Sigmoid colon (tissue), 7 donors: ENCODE measurements around the gene BBS4. TPM values are rescaled to one million over a fixed set of nuclear protein-coding genes. Genes with fewer than 3 reads are reported as not detected.
"Not testable (repeated sequence)": the region's sequence is repeated elsewhere in the genome, so short reads cannot be mapped to it uniquely, and the experiment has no call there.

Experiments
- DNase-seq: peaks from one replicate; pipeline ENCODE4 v3.0.0-alpha.2; 2019
- H3K27ac ChIP-seq, 4 donors: fragments of 200-600 bp; sonication (generic); one replicate each; pipeline ENCODE4 v1.5.1; 2016 to 2019; ENCODE audit warnings: mild to moderate bottlenecking in 1 of 4
- H3K27me3 ChIP-seq, 3 donors: fragments of 200-600 bp; sonication (generic); one replicate each; pipeline ENCODE4 v1.5.1; 2019; ENCODE audit warnings: mild to moderate bottlenecking in 1 of 3
- H3K36me3 ChIP-seq, 4 donors: fragments of 200-600 bp; sonication (generic); one replicate each; pipeline ENCODE4 v1.5.1; 2016 to 2019
- H3K4me1 ChIP-seq, 4 donors: fragments of 200-600 bp; sonication (generic); one replicate each; pipeline ENCODE4 v1.5.1; 2017 to 2019
- H3K4me3 ChIP-seq, 4 donors: fragments of 200-600 bp; sonication (generic); one replicate each; pipeline ENCODE4 v1.5.1; 2017 to 2019; ENCODE audit warnings: mild to moderate bottlenecking in 2 of 4, moderate library complexity in 1 of 4
- H3K9me3 ChIP-seq, 4 donors: fragments of 200-600 bp in 3 of 4; sonication (generic) in 3 of 4; one replicate each; pipeline versions ENCODE4 v1.5.1 to v1.6.1; 2013 to 2019
- EP300 ChIP-seq, 4 donors: sonication (generic); formaldehyde crosslinking; IDR thresholded peaks; one replicate each; pipeline ENCODE4 v1.6.1; 2017; ENCODE audit warnings: antibody characterized with exemption in 4 of 4
- POLR2A ChIP-seq, 2 donors: fragments of 450-650 bp; IDR thresholded peaks; one replicate each; pipeline ENCODE4 v1.6.1; 2016; ENCODE audit warnings: antibody characterized with exemption in 2 of 2, mild to moderate bottlenecking in 2 of 2, moderate library complexity in 2 of 2
- POLR2AphosphoS5 ChIP-seq, 4 donors: sonication (generic); formaldehyde crosslinking; IDR thresholded peaks; one replicate each; pipeline ENCODE4 v1.6.1; 2017; ENCODE audit warnings: antibody characterized with exemption in 4 of 4
- WGBS, 2 donors: extraction: QIAGEN DNeasy Blood & Tissue Kit; methylation state at CpG; one replicate each; pipeline ENCODE4 v1.1.7; 2013; 5-methylcytosine and 5-hydroxymethylcytosine counted together
- intact Hi-C: fragments of 100-400 bp; cut with DNase I; formaldehyde crosslinking; loops from one replicate; pipeline ENCODE4 v1.15.1; 2023
- polyA plus RNA-seq, 3 donors: library from polyadenylated mRNA; stranded (reverse); fragments of 200-250 nt; gene quantifications; one replicate each; pipeline ENCODE4 v1.2.3, GENCODE V29; 2013
- total RNA-seq, 4 donors: library from RNA; depleted of rRNA; stranded (reverse); fragments of >200 nt; gene quantifications; one replicate each; pipeline ENCODE4 v1.1.0, GENCODE V29; 2016
- TF ChIP-seq, protein P1 (sequence below), 4 experiments: fragments of 450-650 bp in 3 of 4; fragments of 200-600 bp in 1 of 4; IDR thresholded peaks; one replicate each; pipeline ENCODE4 v1.5.1; 2016 to 2019; ENCODE audit warnings: antibody characterized with exemption in 4 of 4, mild to moderate bottlenecking in 3 of 4, moderate library complexity in 2 of 4
- donor health status: healthy with polysubstance abuse.
- donor health status: Bipolar disorder and iron deficiency.
- donor health status: healthy.

BBS4 gene
- total and polyA plus RNA-seq, 7 donors, result 4.4 to 34.3 (median 18.3) TPM

DNA sequence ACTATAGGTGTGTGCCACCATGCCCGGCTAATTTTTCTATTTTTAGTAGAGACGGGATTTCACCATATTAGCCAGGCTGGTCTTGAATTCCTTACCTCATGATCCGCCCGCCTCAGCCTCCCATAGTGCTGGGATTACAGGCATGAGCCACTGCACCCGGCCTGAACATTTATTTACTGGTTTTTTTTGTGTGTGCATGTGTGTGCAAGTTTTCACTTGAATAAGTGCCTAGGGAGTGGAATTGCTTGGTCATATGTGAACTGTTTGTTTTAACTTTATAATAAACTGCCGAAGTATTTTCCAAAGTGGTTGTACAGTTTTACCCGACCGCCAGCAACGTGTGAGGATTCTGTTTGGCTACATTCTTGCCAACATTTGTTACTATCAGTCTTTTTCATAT, 14.1 kb downstream of the BBS4 start:
- Histone ChIP-seq H3K36me3 (no peaks in the 10 kb centered on the region), H3K9me3 (no peaks in the 10 kb centered on the region), H3K4me3 (no peak overlapping the region), H3K27ac (no peak overlapping the region), H3K27me3 (no peaks in the 10 kb centered on the region), H3K4me1 (no peaks in the 10 kb centered on the region)
- intact Hi-C loops, result no loop called here
- no peak for TF ChIP-seq POLR2A (IDR thresholded peaks at IDR 0.05)
- DNase-seq, result no peak
- 94% methylated on average over 9 of the region's 9 CpGs for WGBS, 2 donors

DNA sequence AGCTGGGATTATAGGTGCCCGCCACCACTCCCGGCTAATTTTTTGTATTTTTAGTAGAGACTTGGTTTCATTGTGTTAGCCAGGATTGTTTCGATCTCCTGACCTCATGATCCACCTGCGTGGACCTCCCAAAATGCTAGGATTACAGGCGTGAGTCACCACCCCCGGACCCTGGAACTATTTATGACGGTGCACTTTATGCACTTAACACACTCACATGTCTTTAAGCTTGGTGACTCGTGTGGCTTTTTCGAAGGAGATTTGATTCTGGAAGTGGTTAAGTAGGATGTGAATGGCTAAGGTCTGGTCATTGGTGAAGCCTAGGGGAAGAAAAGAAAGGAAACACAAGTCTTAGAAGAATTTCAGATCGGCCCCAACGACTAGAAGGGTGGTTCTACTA, 20.3 kb downstream of the BBS4 start:
- H3K27me3 ChIP-seq, result no peaks in the 10 kb centered on the region
- peaks cover 0 to 1% (median under 1%) of the 10 kb centered on the region in 4 donors for H3K36me3 ChIP-seq
- no peak overlapping the region for H3K27ac ChIP-seq
- H3K4me1 ChIP-seq, result no peaks in the 10 kb centered on the region
- intact Hi-C loops, result no loop called here
- H3K4me3 ChIP-seq, result no peak overlapping the region
- no peak for DNase-seq
- TF ChIP-seq POLR2AphosphoS5 (IDR thresholded peaks at IDR 0.05), result no peak
- TF ChIP-seq, protein P1, sequence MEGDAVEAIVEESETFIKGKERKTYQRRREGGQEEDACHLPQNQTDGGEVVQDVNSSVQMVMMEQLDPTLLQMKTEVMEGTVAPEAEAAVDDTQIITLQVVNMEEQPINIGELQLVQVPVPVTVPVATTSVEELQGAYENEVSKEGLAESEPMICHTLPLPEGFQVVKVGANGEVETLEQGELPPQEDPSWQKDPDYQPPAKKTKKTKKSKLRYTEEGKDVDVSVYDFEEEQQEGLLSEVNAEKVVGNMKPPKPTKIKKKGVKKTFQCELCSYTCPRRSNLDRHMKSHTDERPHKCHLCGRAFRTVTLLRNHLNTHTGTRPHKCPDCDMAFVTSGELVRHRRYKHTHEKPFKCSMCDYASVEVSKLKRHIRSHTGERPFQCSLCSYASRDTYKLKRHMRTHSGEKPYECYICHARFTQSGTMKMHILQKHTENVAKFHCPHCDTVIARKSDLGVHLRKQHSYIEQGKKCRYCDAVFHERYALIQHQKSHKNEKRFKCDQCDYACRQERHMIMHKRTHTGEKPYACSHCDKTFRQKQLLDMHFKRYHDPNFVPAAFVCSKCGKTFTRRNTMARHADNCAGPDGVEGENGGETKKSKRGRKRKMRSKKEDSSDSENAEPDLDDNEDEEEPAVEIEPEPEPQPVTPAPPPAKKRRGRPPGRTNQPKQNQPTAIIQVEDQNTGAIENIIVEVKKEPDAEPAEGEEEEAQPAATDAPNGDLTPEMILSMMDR (IDR thresholded peaks at IDR 0.05), result no peak
- TF ChIP-seq EP300 (IDR thresholded peaks at IDR 0.05), result no peak
- no peak for TF ChIP-seq POLR2A (IDR thresholded peaks at IDR 0.05)
- 90 to 92% methylated on average over 11 of the region's 11 CpGs for WGBS, 2 donors
- no peaks in the 10 kb centered on the region for H3K9me3 ChIP-seq

DNA sequence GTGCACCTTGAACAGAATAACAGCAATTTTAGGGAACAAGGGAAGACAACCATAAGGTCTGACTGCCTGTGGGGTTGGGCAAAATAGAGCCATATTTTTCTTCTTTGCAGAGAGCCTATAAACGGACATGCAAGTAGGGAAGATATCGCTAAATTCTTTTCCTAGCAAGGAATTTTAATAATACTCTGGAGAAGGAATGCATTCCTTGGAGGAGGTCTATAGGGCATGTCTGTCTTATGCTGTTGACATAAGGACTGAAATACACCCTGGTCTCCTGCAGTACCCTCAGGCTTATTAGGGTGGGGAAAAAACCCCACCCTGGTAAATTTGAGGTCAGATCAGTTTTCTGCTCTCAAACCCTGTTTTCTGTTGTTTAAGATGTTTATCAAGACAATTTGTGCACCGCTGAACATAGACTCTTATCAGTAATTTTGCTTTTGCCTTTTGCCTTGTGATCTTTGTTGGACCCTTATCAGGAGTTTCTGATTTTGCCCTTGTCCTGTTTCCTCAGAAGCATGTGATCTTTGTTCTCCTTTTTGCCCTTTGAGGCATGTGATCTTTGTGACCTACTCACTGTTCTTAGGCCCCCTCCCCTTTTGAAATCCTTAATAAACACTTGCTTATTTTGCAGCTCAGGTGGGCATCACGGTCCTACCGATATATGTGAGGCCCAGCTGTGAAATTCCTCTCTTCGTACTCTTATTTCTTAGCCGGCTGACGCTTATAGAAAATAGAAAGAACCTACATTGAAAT, 22.7 kb downstream of the BBS4 start:
- H3K27ac ChIP-seq, H3K27me3 ChIP-seq, intact Hi-C loops, H3K9me3 ChIP-seq, H3K4me3 ChIP-seq, H3K4me1 ChIP-seq, DNase-seq: not testable (repeated sequence)
- 91 to 94% methylated on average over 8 of the region's 8 CpGs for whole genome bisulfite sequencing, 2 donors
- peaks cover 0 to 26% (median 12%) of the 10 kb centered on the region in 4 donors for H3K36me3 ChIP-seq

DNA sequence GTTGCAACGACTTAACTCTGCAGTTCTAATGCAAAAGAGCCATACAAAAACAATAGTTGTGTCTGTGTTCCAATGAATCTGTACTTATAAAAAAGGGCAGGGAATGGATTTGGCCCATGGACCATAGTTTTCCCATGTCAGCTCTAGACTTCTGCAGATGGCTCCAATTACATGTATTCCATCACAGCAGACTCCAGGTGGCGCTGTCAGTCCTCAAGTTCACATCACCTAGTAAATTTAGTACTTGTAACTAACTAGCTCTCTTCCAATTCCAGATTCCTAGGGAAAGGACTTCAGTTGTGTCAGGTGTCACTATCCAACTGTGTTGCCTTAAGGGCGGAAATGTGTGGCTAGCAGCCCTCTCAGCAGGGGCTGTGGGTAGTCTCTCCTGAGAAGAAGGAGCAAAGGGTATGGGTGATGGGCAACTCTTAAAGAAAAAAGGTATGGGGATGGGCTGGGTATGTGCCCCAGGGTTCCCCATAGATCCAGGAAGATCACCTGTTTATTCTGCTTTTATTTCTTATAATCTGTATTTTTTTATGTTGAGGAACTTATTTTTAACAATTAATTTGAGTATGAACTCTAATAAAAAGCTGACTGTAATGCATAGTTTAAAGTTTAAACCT, 36.2 kb downstream of the BBS4 start:
- intact Hi-C loops, result no loop called here
- no peak for TF ChIP-seq EP300 (IDR thresholded peaks at IDR 0.05)
- TF ChIP-seq, protein P1 (IDR thresholded peaks at IDR 0.05), result peak in 2 of 4 experiments; percentile 40 to 53
- no peak for TF ChIP-seq POLR2AphosphoS5 (IDR thresholded peaks at IDR 0.05)
- no peaks in the 10 kb centered on the region for H3K27me3 ChIP-seq
- 19 to 31% methylated on average over 3 of the region's 3 CpGs for WGBS, 2 donors
- no peaks in the 10 kb centered on the region for H3K4me1 ChIP-seq
- H3K36me3 ChIP-seq, result peaks cover 0 to 25% (median 1%) of the 10 kb centered on the region in 4 donors
- H3K9me3 ChIP-seq, result no peaks in the 10 kb centered on the region
- DNase-seq, result no peak
- H3K27ac ChIP-seq, result no peak overlapping the region
- H3K4me3 ChIP-seq, result no peak overlapping the region

- H3K9me3 ChIP-seq, result no peaks in the 10 kb centered on the region
- H3K27ac ChIP-seq, result no peak overlapping the region
- DNase-seq, result no peak
- peaks cover 0 to 21% (median 0%) of the 10 kb centered on the region in 4 donors for H3K36me3 ChIP-seq
- no peak for TF ChIP-seq EP300 (IDR thresholded peaks at IDR 0.05)
- no peak for TF ChIP-seq POLR2AphosphoS5 (IDR thresholded peaks at IDR 0.05)
- TF ChIP-seq, protein P1 (IDR thresholded peaks at IDR 0.05), result no peak
- TF ChIP-seq POLR2A (IDR thresholded peaks at IDR 0.05), result no peak
- H3K4me3 ChIP-seq, result no peak overlapping the region
- H3K27me3 ChIP-seq, result no peaks in the 10 kb centered on the region
- intact Hi-C loops, result no loop called here
- WGBS, 2 donors, result 61 to 90% methylated on average over 1 of the region's 1 CpG
- no peaks in the 10 kb centered on the region for H3K4me1 ChIP-seq
Observed at GRCh38 chr15:72724028-72724427, 38.0 kb downstream of the BBS4 start.
